Uterus (tissue), 2 donors: ENCODE results near the gene LAMC3.

ENCODE experiments used
- CTCF ChIP-seq, 4 experiments: fragments of 200-600 bp in 2 of 4; fragments of 450-650 bp in 2 of 4; sonication (generic) in 2 of 4; IDR thresholded peaks; one replicate each; pipeline ENCODE4 v1.5.1; 2016 to 2019; ENCODE audit warnings: antibody characterized with exemption in 4 of 4, mild to moderate bottlenecking in 2 of 4, moderate library complexity in 1 of 4
- POLR2A ChIP-seq, 2 donors: fragments of 450-650 bp; IDR thresholded peaks; one replicate each; pipeline ENCODE4 v1.6.1; 2016; ENCODE audit warnings: antibody characterized with exemption in 2 of 2, mild to moderate bottlenecking in 1 of 2, moderate library complexity in 1 of 2

GRCh38 chr9:131027872-131028179 is 18.9 kb downstream of the LAMC3 start:
- TF ChIP-seq CTCF (IDR thresholded peaks at IDR 0.05) (no peak), POLR2A (IDR thresholded peaks at IDR 0.05) (no peak)
